OCI-LY1 (cell line): ENCODE results near the gene CPVL.

Experiments
- CTCF ChIP-seq: fragments of 200-600 bp; sonication (generic), shearing (Covaris generic); IDR thresholded peaks from 2 replicates; pipeline ENCODE4 v1.5.1; 2017; ENCODE audit warnings: mild to moderate bottlenecking, antibody characterized with exemption, low read length, moderate library complexity, mixed read lengths
- EZH2 ChIP-seq: fragments of 200-600 bp; sonication (generic), shearing (Covaris generic); IDR thresholded peaks from 2 replicates; pipeline ENCODE4 v1.8.0; 2017; ENCODE audit warnings: borderline replicate concordance, mixed run types, mild to moderate bottlenecking, antibody characterized with exemption, low read length, moderate library complexity, mixed read lengths

- no peak for TF ChIP-seq CTCF
- no peak for TF ChIP-seq EZH2
Observed at GRCh38 chr7:29122759-29123158, 23.6 kb downstream of the CPVL start.
